ENCODE data around the gene CCDC141.

DNA sequence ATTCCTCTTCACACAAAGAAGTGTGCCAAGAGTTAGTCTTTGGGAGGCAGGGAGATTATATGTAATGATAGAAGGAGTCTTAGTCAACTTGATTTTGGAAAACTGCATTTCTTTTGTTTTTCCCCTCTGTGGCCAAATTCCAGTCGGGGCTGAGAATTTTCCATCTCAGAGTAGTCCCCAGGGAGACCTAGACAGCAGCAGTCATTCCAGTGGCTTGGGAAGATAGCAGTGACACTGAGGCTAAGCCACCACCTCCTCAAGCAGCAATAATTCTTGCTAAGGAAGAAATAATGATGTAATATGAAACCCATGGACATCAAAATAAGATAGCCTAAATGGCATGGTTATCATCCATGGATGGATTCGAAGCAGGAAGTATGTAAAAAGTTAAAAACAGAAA is 21.0 kb upstream of the CCDC141 start:
- TF ChIP-seq POLR2AphosphoS5 (IDR thresholded peaks at IDR 0.05; ENCODE audit: low read depth, low read length) (no peak), TAF1 (IDR thresholded peaks at IDR 0.05; ENCODE audit: borderline replicate concordance, insufficient read depth, low read length) (no peak), REST (IDR thresholded peaks at IDR 0.05; ENCODE audit: insufficient read depth in 1 of 2, low read depth in 2 of 2, low read length in 2 of 2) (no peak), FOXP2 (optimal IDR thresholded peaks at IDR 0.05; ENCODE audit: borderline replicate concordance, extremely low read depth, extremely low read length, insufficient read depth) (no peak)
